Sigmoid colon (tissue), 7 donors: ENCODE measurements around the gene NHERF2. TPM values are rescaled to one million over a fixed set of nuclear protein-coding genes. Genes with fewer than 3 reads are reported as not detected.

ENCODE experiments used
- DNase-seq: peaks from one replicate; pipeline ENCODE4 v3.0.0-alpha.2; 2019
- H3K27ac ChIP-seq, 4 donors: fragments of 200-600 bp; sonication (generic); one replicate each; pipeline ENCODE4 v1.5.1; 2016 to 2019; ENCODE audit warnings: mild to moderate bottlenecking in 1 of 4
- H3K27me3 ChIP-seq, 3 donors: fragments of 200-600 bp; sonication (generic); one replicate each; pipeline ENCODE4 v1.5.1; 2019; ENCODE audit warnings: mild to moderate bottlenecking in 1 of 3
- H3K36me3 ChIP-seq, 4 donors: fragments of 200-600 bp; sonication (generic); one replicate each; pipeline ENCODE4 v1.5.1; 2016 to 2019
- H3K4me1 ChIP-seq, 4 donors: fragments of 200-600 bp; sonication (generic); one replicate each; pipeline ENCODE4 v1.5.1; 2017 to 2019
- H3K4me3 ChIP-seq, 4 donors: fragments of 200-600 bp; sonication (generic); one replicate each; pipeline ENCODE4 v1.5.1; 2017 to 2019; ENCODE audit warnings: mild to moderate bottlenecking in 2 of 4, moderate library complexity in 1 of 4
- H3K9me3 ChIP-seq, 4 donors: fragments of 200-600 bp in 3 of 4; sonication (generic) in 3 of 4; one replicate each; pipeline versions ENCODE4 v1.5.1 to v1.6.1; 2013 to 2019
- CTCF ChIP-seq, 4 experiments: fragments of 450-650 bp in 3 of 4; fragments of 200-600 bp in 1 of 4; IDR thresholded peaks; one replicate each; pipeline ENCODE4 v1.5.1; 2016 to 2019; ENCODE audit warnings: antibody characterized with exemption in 4 of 4, mild to moderate bottlenecking in 3 of 4, moderate library complexity in 2 of 4
- EP300 ChIP-seq, 4 donors: sonication (generic); formaldehyde crosslinking; IDR thresholded peaks; one replicate each; pipeline ENCODE4 v1.6.1; 2017; ENCODE audit warnings: antibody characterized with exemption in 4 of 4
- POLR2A ChIP-seq, 2 donors: fragments of 450-650 bp; IDR thresholded peaks; one replicate each; pipeline ENCODE4 v1.6.1; 2016; ENCODE audit warnings: antibody characterized with exemption in 2 of 2, mild to moderate bottlenecking in 2 of 2, moderate library complexity in 2 of 2
- POLR2AphosphoS5 ChIP-seq, 4 donors: sonication (generic); formaldehyde crosslinking; IDR thresholded peaks; one replicate each; pipeline ENCODE4 v1.6.1; 2017; ENCODE audit warnings: antibody characterized with exemption in 4 of 4
- WGBS, 2 donors: extraction: QIAGEN DNeasy Blood & Tissue Kit; methylation state at CpG; one replicate each; pipeline ENCODE4 v1.1.7; 2013; 5-methylcytosine and 5-hydroxymethylcytosine counted together
- intact Hi-C: fragments of 100-400 bp; cut with DNase I; formaldehyde crosslinking; loops from one replicate; pipeline ENCODE4 v1.15.1; 2023
- polyA plus RNA-seq, 3 donors: library from polyadenylated mRNA; stranded (reverse); fragments of 200-250 nt; gene quantifications; one replicate each; pipeline ENCODE4 v1.2.3, GENCODE V29; 2013
- total RNA-seq, 4 donors: library from RNA; depleted of rRNA; stranded (reverse); fragments of >200 nt; gene quantifications; one replicate each; pipeline ENCODE4 v1.1.0, GENCODE V29; 2016
- donor health status: healthy with polysubstance abuse.
- donor health status: Bipolar disorder and iron deficiency.
- donor health status: healthy.

Gene NHERF2
- total and polyA plus RNA-seq, 7 donors: 23.5 to 105 (median 46.7) TPM

GRCh38 chr16:1997494-1998359, 29.0 kb upstream of the NHERF2 start:
- TF ChIP-seq EP300 (IDR thresholded peaks at IDR 0.05): no peak
- no peak for TF ChIP-seq CTCF (IDR thresholded peaks at IDR 0.05)
- TF ChIP-seq POLR2AphosphoS5 (IDR thresholded peaks at IDR 0.05): no peak
- TF ChIP-seq POLR2A (IDR thresholded peaks at IDR 0.05): no peak
- Histone ChIP-seq H3K9me3 (no peaks in the 10 kb centered on the region), H3K4me1 (peaks cover 0 to 9% (median under 1%) of the 10 kb centered on the region in 4 donors), H3K36me3 (peaks cover 36 to 57% (median 45%) of the 10 kb centered on the region in 4 donors), H3K27ac (peak overlapping the region in 2 of 4 donors; percentile 31 to 68), H3K27me3 (peaks cover 0 to 8% (median 6%) of the 10 kb centered on the region in 3 donors), H3K4me3 (no peak overlapping the region)
- WGBS, 2 donors: 80 to 85% methylated on average over 26 of the region's 26 CpGs
- no peak for DNase-seq
- intact Hi-C loops: no loop called here

- TF ChIP-seq CTCF (IDR thresholded peaks at IDR 0.05) (no peak), POLR2A (IDR thresholded peaks at IDR 0.05) (no peak), EP300 (IDR thresholded peaks at IDR 0.05) (no peak), POLR2AphosphoS5 (IDR thresholded peaks at IDR 0.05) (no peak)
- peaks cover 0 to 2% (median 0%) of the 10 kb centered on the region in 3 donors for H3K27me3 ChIP-seq
- H3K4me1 ChIP-seq: peaks cover 0 to 9% (median 1%) of the 10 kb centered on the region in 4 donors
- peak overlapping the region in 2 of 4 donors; percentile 31 to 49 for H3K27ac ChIP-seq
- no peaks in the 10 kb centered on the region for H3K9me3 ChIP-seq
- peaks cover 36 to 64% (median 49%) of the 10 kb centered on the region in 4 donors for H3K36me3 ChIP-seq
- no peak overlapping the region for H3K4me3 ChIP-seq
- no peak for DNase-seq
- intact Hi-C loops: no loop called here
- 88 to 93% methylated on average over 27 of the region's 27 CpGs for WGBS, 2 donors
These were observed 28.3 kb upstream of the NHERF2 start for GRCh38 chr16:1998360-1998835.

GRCh38 chr16:1998852-1999801, 27.6 kb upstream of the NHERF2 start:
- Histone ChIP-seq H3K4me1 (peaks cover 0 to 16% (median 8%) of the 10 kb centered on the region in 4 donors), H3K4me3 (no peak overlapping the region), H3K27me3 (no peaks in the 10 kb centered on the region), H3K36me3 (peaks cover 36 to 65% (median 49%) of the 10 kb centered on the region in 4 donors), H3K9me3 (no peaks in the 10 kb centered on the region), H3K27ac (no peak overlapping the region)
- intact Hi-C loops: no loop called here
- TF ChIP-seq POLR2AphosphoS5 (IDR thresholded peaks at IDR 0.05) (no peak), CTCF (IDR thresholded peaks at IDR 0.05) (no peak), POLR2A (IDR thresholded peaks at IDR 0.05) (no peak), EP300 (IDR thresholded peaks at IDR 0.05) (no peak)
- WGBS, 2 donors: 96% methylated on average over 39 of the region's 39 CpGs
- no peak for DNase-seq

GRCh38 chr16:1999866-2000514, 26.7 kb upstream of the NHERF2 start:
- H3K27me3 ChIP-seq: no peaks in the 10 kb centered on the region
- intact Hi-C loops: no loop called here
- no peak for TF ChIP-seq POLR2AphosphoS5 (IDR thresholded peaks at IDR 0.05)
- H3K4me1 ChIP-seq: peaks cover 0 to 25% (median 17%) of the 10 kb centered on the region in 4 donors
- H3K27ac ChIP-seq: no peak overlapping the region
- no peaks in the 10 kb centered on the region for H3K9me3 ChIP-seq
- H3K4me3 ChIP-seq: no peak overlapping the region
- no peak for DNase-seq
- peaks cover 36 to 65% (median 49%) of the 10 kb centered on the region in 4 donors for H3K36me3 ChIP-seq
- WGBS, 2 donors: 87 to 92% methylated on average over 28 of the region's 28 CpGs
